Smooth muscle cell (in vitro differentiated cells): ENCODE data around the gene NPM3. TPM values are rescaled to one million over a fixed set of nuclear protein-coding genes. Genes with fewer than 3 reads are reported as not detected.

ENCODE experiments used
- DNase-seq: peaks from one replicate; lab custom pipeline; 2025; ENCODE audit not compliant: unreplicated experiment; lab: John Stamatoyannopoulos, UW
- H2AFZ ChIP-seq: fragments of 200-600 bp; sonication (generic); 2 replicates; pipeline ENCODE4 v1.6.0; 2016; ENCODE audit warnings: antibody characterized with exemption, low read depth, mild to moderate bottlenecking
- H3F3A ChIP-seq: fragments of 200-600 bp; sonication (generic); 2 replicates; pipeline ENCODE4 v1.6.0; 2017; ENCODE audit warnings: antibody characterized with exemption, low read depth
- H3K27ac ChIP-seq: fragments of 200-600 bp; sonication (generic); 2 replicates; pipeline ENCODE4 v1.5.1; 2016; ENCODE audit warnings: low read depth, mild to moderate bottlenecking
- H3K27me3 ChIP-seq: fragments of 200-600 bp; sonication (generic); 2 replicates; pipeline ENCODE4 v1.6.1; 2016; ENCODE audit warnings: low read depth, mild to moderate bottlenecking
- H3K36me3 ChIP-seq: fragments of 200-600 bp; sonication (generic); 2 replicates; pipeline ENCODE4 v1.5.1; 2016; ENCODE audit warnings: low read depth
- H3K4me1 ChIP-seq: fragments of 200-600 bp; sonication (generic); 2 replicates; pipeline ENCODE4 v1.5.1; 2016; ENCODE audit warnings: low read depth
- H3K4me2 ChIP-seq: fragments of 200-600 bp; sonication (generic); 2 replicates; pipeline ENCODE4 v1.6.0; 2016; ENCODE audit warnings: mild to moderate bottlenecking
- H3K4me3 ChIP-seq: fragments of 200-600 bp; sonication (generic); 2 replicates; pipeline ENCODE4 v1.5.1; 2016; ENCODE audit warnings: mild to moderate bottlenecking
- H3K79me2 ChIP-seq: fragments of 200-600 bp; sonication (generic); 2 replicates; pipeline ENCODE4 v1.6.0; 2016; ENCODE audit warnings: low read depth, mild to moderate bottlenecking
- H3K9ac ChIP-seq: fragments of 200-600 bp; sonication (generic); 2 replicates; pipeline ENCODE4 v1.6.0; 2016; ENCODE audit warnings: low read depth
- H3K9me3 ChIP-seq: fragments of 200-600 bp; sonication (generic); replicated peaks from 2 replicates; pipeline ENCODE4 v1.5.1; 2016; ENCODE audit warnings: low read depth
- H4K20me1 ChIP-seq: fragments of 200-600 bp; sonication (generic); 2 replicates; pipeline ENCODE4 v1.6.0; 2016; ENCODE audit warnings: low read depth
- CTCF ChIP-seq: fragments of 200-600 bp; sonication (generic); IDR thresholded peaks from 2 replicates; pipeline ENCODE4 v1.5.1; 2017; ENCODE audit warnings: borderline replicate concordance, mild to moderate bottlenecking, antibody characterized with exemption; ENCODE audit not compliant: insufficient read depth, poor library complexity, severe bottlenecking
- WGBS: methylation state at CpG from one replicate; pipeline ENCODE4 v1.1.7; 2016; ENCODE audit warnings: low lambda C conversion rate; 5-methylcytosine and 5-hydroxymethylcytosine counted together
- polyA plus RNA-seq: library from polyadenylated mRNA; unstranded; fragments of >200 nt; fragmentation: Nextera tagmentation; extraction: Ambion mirVana; gene quantifications from 2 replicates; pipeline ENCODE4 v1.2.1, GENCODE V29; 2016
- total RNA-seq: library from RNA; depleted of rRNA; stranded (reverse); fragments of >200 nt; gene quantifications from 2 replicates; pipeline ENCODE4 v1.2.3, GENCODE V29; 2014

The NPM3 gene
- total and polyA plus RNA-seq, 2 experiments from 2014 or later, result 10.2 to 65.0 TPM

- Histone ChIP-seq H3K27me3 (peaks cover 9% of the 10 kb centered on the region), H3K79me2 (no peaks in the 10 kb centered on the region)
Observed at GRCh38 chr10:101759309-101760247, 23.7 kb downstream of the NPM3 start.

GRCh38 chr10:101758858-101759257 is 24.4 kb downstream of the NPM3 start:
- no peak for DNase-seq
- Histone ChIP-seq H3K4me3 (no peak overlapping the region), H3K9me3 (no peaks in the 10 kb centered on the region), H3K9ac (no peak overlapping the region), H3K79me2 (no peaks in the 10 kb centered on the region), H3F3A (no peaks in the 10 kb centered on the region), H3K36me3 (no peaks in the 10 kb centered on the region), H4K20me1 (no peaks in the 10 kb centered on the region), H3K27me3 (peaks cover 6% of the 10 kb centered on the region), H3K27ac (no peak overlapping the region), H3K4me2 (no peak overlapping the region), H2AFZ (no peak overlapping the region), H3K4me1 (peaks cover 8% of the 10 kb centered on the region)
- no peak for TF ChIP-seq CTCF
- 91% methylated on average over 2 of the region's 2 CpGs for WGBS

More at GRCh38 chr10:101759309-101760247, 23.7 kb downstream of the NPM3 start:
- TF ChIP-seq CTCF, result no peak
- Histone ChIP-seq H2AFZ (no peak overlapping the region), H3K9me3 (no peaks in the 10 kb centered on the region), H4K20me1 (no peaks in the 10 kb centered on the region), H3K9ac (no peak overlapping the region), H3K4me2 (no peak overlapping the region), H3K36me3 (no peaks in the 10 kb centered on the region), H3F3A (no peaks in the 10 kb centered on the region), H3K4me1 (peaks cover 8% of the 10 kb centered on the region), H3K27ac (no peak overlapping the region), H3K4me3 (no peak overlapping the region)
- DNase-seq, result no peak
- WGBS, result 50% methylated on average over 11 of the region's 12 CpGs

- H3F3A ChIP-seq, result no peaks in the 10 kb centered on the region
- H3K9me3 ChIP-seq, result no peaks in the 10 kb centered on the region
- no peak overlapping the region for H2AFZ ChIP-seq
- H3K9ac ChIP-seq, result no peak overlapping the region
- H3K27ac ChIP-seq, result no peak overlapping the region
- H3K4me1 ChIP-seq, result peaks cover 22% of the 10 kb centered on the region
- no peak for TF ChIP-seq CTCF
- no peaks in the 10 kb centered on the region for H4K20me1 ChIP-seq
- no peak for DNase-seq
- no peak overlapping the region for H3K4me2 ChIP-seq
- no peaks in the 10 kb centered on the region for H3K79me2 ChIP-seq
- no peaks in the 10 kb centered on the region for H3K36me3 ChIP-seq
- peaks cover 9% of the 10 kb centered on the region for H3K27me3 ChIP-seq
- H3K4me3 ChIP-seq, result no peak overlapping the region
- WGBS, result 91% methylated on average over 3 of the region's 3 CpGs
Observed at GRCh38 chr10:101752241-101752640, 31.0 kb downstream of the NPM3 start.
